GM18505 (cell line): ENCODE results near the gene CELF2.

Experiments used
- ATAC-seq: cut with Tn5 transposase; IDR thresholded peaks from one replicate; pipeline ENCODE4 v1.9.1; 2021; ENCODE audit not compliant: unreplicated experiment
- POLR2A ChIP-seq: IDR thresholded peaks from 4 replicates; pipeline ENCODE4 v1.6.1; 2011; ENCODE audit warnings: borderline replicate concordance; ENCODE audit not compliant: insufficient read depth, insufficient read length; ENCODE audit errors: extremely low read depth

CELF2 gene

DNA sequence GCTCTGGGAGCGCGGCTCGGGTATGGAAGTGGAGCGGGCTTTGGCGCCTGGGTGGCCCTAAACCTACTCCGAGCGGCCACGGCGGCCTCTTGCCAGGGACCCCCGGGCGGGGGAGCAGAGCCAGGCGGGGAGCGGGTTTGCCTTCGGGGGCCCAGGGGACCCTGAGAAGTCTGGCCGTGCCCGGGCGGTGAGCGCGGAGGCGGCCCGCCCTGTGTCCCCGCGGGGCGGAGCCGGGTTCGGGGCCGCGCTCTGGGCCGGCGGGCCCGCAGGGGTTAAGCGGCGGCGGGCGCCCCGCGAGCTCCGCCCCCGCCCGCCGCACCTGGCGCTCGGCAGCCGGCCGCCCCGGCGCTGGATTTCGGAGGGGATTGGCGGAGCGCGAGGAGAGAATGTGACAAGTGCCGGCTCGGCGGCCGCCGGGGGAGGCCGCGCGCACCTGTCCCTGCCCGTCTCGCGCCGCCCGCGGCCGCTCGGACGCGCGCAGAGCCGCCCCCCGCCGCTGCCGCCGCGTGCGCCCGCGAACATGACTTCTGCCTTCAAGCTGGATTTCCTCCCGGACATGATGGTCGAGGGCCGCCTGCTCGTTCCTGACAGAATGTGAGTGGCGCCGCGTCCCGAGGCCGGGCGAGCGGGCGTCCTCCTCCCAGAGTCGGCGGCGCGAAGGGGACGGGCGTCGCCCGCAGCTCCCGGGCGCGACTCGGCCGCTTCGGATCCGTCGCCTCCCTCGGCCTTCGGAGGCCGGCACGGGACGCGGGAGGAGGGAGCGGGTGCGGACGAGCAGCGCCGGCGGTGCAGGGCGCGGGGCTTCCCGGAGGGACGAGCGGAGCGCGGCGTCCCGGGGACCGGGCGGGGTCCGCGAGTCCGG, at the start of gene CELF2:
Gene CELF2, plus strand, starts transcription at position 303 of the 862 bp plus-strand sequence. Its CDS starts 218 bp downstream, at position 521.
- no peak for TF ChIP-seq POLR2A
- ATAC-seq = peak; percentile 81

DNA sequence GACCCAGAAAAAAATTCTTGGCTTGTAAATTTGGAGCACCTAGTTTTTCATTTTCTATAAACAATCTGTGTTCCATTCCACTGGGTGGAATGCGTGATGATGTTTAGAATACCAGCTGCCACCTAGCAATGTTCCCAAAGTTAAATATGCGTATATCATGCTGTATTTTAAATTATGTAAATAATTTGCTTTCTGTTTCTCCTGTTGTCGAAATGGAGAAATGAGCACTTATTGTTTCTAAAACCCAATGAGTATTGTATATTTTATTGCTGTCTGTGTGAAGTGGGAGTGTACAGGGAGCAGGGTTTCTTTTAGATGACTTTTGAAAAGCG, 49.4 kb upstream of the CELF2 start:
- TF ChIP-seq POLR2A = no peak
- ATAC-seq = no peak

DNA sequence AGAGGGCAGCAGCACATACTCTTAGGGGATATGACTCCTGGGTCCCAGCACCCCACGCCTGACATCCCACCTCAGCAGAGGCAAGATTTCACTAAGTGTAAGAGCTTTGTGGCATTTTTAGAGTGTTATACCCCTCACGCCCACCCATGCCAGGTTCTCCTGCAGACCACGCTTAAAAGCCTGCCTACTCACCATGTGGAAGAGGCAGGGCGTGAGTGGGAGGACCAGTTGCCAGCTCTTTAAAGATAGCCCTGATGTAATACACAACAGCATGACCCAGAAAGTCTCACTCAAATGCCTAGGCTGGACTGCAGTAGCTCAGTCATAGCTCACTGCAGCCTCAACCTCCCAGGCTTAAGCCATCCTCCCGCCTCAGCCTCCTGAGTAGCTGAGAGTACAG, 44.4 kb upstream of the CELF2 start:
- ATAC-seq = no peak
- no peak for TF ChIP-seq POLR2A

DNA sequence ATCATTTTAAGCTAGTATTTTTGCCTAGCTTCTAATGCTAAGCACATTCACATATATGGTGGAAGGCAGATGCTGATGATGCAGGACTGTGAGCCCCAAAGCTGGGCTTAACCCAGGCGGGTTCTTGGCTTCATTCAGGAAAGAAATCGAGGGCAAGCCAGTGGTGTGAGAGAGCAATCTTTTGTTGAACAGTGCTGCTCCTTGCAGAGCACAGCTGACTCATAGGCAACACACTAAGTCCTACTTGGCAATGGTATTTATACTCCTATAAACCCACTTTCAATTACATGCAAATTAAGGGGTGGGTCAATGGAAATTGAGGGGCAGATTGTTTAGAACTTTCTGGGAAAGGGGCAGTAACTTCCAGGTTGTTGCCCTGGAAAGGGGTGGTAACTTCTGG, 42.0 kb upstream of the CELF2 start:
- no peak for TF ChIP-seq POLR2A
- ATAC-seq = no peak

DNA sequence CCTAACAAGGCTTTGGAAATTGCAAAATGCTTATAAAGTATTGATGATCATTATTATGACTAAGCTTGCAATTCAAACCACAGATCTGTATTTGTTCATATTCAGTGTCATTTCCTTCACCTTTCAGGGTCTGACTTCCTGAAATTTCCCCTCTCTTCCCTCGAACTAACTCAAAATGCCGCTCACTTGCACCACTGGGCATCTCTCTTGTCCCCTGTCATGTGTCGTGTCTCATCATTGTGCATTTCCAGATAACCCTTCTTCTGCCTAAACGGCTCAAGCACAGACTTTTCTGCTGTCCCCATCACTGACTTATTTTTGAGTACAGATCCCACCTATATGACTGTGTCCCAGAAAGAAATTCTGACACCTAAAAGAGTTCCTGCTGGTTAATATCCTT, 41.0 kb upstream of the CELF2 start:
- no peak for TF ChIP-seq POLR2A
- no peak for ATAC-seq

DNA sequence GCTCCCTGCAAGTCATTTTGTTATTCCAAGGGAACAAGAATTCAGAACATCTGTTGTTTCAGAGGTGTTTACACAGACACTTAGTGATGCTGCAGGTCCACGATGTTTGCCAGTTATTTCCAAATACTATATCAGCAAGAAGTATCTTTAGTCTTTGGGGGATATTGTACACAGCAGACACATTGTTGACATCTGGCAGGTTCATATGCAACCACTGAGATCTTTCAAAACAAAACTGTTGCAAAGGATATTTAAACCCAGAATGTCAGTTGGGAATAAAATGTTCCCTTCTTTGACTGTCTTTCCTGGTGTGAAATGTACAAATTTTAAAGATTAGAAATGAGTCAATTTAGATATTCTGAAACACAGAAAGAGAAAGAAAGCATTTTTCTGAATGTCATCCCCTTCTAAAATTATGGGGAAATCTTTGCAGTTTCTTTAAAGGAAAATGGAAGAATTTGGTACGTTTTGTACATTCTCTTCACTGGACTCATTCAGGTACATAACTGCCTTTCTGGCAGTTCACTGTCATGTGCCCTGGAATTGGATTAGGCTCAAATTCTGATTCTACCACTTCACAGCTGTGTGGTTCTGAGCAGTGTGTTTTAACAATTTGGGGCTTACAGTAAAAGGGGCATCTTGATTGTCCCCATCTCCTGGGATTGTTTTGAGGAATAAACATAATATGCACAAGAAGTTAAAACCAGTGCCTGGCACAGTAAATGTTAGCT, 40.3 kb upstream of the CELF2 start:
- no peak for TF ChIP-seq POLR2A
- ATAC-seq = no peak

DNA sequence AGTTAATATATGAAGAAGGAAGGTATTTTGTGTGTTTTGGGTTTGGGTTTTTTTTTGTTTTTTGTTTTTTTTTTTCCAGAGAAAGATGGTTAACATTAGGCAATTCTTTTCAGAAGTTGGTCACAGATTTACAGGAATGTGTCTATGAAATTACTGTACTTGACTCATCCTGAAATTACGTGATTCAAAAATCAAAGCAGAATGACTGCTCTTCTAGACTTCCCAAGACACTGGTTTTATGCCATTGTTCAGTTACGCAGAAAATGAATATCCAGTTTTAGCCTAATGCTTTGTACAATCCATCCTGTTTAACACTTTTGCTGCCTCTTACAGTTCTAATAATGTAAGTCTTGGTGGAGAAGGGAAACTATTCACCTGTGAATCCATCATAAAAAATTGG, 39.7 kb upstream of the CELF2 start:
- no peak for TF ChIP-seq POLR2A
- ATAC-seq = no peak

DNA sequence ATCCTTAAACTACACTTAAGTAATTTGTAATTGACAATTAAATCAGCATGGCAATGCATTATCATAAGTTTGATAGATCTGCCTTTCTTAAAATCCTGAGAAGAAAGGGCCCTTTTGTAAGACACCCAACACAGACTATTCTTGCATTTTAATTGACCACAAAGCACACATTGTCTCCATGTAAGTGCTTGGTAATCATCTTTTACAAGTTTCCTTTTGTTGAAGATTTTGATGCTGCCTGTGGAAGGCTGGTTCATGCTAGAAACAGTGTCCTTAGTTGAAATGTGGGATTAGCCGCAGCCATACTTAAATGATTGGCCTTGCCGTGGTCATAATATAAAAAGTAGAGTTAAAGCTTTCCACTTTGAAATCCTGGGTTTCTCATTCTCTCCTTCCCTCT, 32.3 kb upstream of the CELF2 start:
- no peak for TF ChIP-seq POLR2A
- no peak for ATAC-seq

DNA sequence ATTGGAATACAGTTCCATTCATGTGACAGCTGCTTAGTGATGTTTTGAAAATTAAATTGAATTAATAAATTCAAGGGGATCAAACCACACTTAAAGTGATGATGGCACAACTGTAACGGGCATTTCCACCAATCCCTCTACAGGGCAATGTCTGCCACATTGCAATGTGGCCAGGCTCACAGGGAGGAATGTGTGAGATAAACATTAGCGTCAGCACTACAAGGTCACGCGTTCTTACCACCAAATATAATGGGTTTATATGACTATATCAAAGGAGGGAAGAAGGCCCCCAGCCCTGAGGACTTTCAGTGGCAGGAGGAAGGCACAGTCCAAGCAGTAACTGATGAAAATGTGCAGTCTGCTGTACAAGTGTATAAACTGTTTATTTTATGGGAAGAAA, 31.1 kb upstream of the CELF2 start:
- TF ChIP-seq POLR2A = no peak
- ATAC-seq = no peak

DNA sequence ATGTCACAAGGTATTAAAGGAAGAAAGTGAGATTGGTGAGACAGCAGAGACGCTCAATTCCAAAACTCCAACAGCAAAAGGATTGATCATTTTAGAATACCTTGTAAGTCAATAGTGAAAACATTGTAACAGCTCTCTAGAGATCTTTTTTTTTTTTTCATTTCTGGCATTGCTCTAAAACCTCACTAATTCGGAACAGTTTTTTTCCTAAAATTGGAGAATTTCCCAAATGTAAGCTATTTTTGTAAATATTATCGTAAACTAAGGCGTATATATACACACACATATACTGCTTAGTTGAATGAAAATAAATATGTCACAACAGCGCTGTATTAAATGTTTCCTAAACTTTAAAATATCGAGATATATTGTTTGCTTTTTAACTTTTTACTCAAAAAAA, 30.6 kb upstream of the CELF2 start:
- TF ChIP-seq POLR2A = no peak
- ATAC-seq = no peak

DNA sequence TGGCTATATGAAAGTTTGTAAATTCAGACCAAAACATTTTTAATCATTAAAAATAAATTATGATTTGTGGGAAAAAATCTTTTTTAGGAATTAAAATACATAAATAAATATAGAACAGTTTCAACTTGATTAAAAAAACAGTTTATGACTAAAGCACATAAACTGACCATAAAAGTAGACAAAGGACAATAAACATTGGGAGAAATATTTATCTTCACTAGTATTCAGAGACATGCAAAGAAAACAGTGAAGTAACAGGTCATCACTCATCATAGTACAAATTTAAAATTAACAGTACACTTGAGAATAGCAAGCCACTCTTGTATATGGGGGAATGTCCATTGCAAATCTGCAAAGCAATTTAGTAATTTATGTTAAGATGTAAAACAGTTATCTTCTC, 28.0 kb upstream of the CELF2 start:
- TF ChIP-seq POLR2A = no peak

DNA sequence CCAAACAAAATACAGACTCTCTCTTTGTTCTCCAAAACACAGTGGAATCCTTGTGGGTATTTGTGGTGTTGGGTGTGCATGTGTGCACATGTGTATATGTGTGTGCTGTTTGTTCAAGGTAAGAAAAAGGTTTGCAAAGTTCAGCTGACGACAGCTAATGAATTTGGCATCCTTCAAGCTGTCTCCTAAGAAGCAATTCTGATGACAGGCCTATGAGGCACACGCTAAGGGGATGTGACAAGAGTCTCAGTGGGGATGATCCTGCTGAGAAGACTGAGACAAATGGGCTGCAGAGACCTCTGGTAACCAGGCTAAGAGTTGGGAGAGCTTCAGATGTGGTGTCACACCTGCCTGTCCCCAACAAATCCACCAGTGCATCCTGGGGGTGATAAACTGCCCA, 26.5 kb upstream of the CELF2 start:
- TF ChIP-seq POLR2A = no peak
- ATAC-seq = no peak

More for the DNA sequence above, 28.0 kb upstream of the CELF2 start:
- ATAC-seq = no peak

DNA sequence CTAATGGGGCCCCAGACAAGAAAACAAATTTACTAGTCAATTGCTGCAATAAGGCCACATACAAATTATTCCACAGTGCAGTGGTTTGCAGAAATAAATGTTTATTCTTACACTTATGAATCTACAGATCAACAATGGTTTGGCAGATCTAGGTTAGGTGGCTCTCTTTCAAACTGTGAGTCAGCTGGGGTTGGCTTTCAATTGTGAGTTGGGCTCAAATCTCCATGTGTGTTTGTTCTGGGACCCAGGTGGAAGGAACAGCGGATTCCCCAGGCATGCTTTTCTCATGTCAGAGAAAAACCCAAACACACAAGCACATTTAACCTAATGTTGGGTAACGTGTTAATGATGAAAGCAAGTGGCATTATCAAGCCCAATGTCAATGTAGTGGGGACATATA, 25.6 kb upstream of the CELF2 start:
- no peak for ATAC-seq
- TF ChIP-seq POLR2A = no peak
